Right lobe of liver (tissue), 4 donors: ENCODE data around the gene LRRC59.

Experiments used
- POLR2A ChIP-seq: fragments of 450-650 bp; IDR thresholded peaks from one replicate; pipeline ENCODE4 v1.6.1; 2017; ENCODE audit warnings: antibody characterized with exemption, mild to moderate bottlenecking
- TF ChIP-seq, protein P1 (sequence below), 4 donors: fragments of 200-600 bp in 3 of 4; fragments of 450-650 bp in 1 of 4; IDR thresholded peaks; one replicate each; pipeline versions ENCODE4 v1.5.1 to v1.8.0; 2016 to 2022; ENCODE audit warnings: antibody characterized with exemption in 4 of 4, mild to moderate bottlenecking in 2 of 4
- donor health status: DM: no; HTN: no; CAD: no.
- donor health status: DM: no; HTN: no; CAD: no.
- donor health status: DM: no; HTN: yes; CAD: no.

DNA sequence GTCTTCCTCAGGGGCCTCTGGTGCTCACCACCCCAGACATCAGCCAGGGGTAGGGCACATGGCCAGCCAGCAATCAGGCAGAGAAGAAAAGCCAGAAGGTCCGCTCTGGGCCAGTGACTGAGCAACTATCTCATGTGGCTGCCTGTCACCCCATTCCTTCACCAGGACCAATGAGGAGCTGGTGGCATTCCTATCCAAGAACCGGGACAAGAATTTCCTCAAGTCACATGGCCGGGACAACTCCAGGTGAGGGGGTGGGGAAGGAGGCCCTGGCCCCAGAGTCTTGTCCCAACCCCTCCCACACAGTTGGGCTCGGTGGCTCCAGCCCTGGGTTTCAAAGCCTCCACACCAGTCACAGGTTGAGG lies 42.0 kb downstream of the LRRC59 start:
- TF ChIP-seq, protein P1, sequence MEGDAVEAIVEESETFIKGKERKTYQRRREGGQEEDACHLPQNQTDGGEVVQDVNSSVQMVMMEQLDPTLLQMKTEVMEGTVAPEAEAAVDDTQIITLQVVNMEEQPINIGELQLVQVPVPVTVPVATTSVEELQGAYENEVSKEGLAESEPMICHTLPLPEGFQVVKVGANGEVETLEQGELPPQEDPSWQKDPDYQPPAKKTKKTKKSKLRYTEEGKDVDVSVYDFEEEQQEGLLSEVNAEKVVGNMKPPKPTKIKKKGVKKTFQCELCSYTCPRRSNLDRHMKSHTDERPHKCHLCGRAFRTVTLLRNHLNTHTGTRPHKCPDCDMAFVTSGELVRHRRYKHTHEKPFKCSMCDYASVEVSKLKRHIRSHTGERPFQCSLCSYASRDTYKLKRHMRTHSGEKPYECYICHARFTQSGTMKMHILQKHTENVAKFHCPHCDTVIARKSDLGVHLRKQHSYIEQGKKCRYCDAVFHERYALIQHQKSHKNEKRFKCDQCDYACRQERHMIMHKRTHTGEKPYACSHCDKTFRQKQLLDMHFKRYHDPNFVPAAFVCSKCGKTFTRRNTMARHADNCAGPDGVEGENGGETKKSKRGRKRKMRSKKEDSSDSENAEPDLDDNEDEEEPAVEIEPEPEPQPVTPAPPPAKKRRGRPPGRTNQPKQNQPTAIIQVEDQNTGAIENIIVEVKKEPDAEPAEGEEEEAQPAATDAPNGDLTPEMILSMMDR (IDR thresholded peaks at IDR 0.05) = no peak
- TF ChIP-seq POLR2A = no peak
